HCT116 (cell line): ENCODE data around the gene PLCB3.

ENCODE experiments used
- CTCF ChIP-seq, 3 experiments: fragments of 200-600 bp in 1 of 3; sonication (generic) in 1 of 3; IDR thresholded peaks in 2 of 3; conservative IDR thresholded peaks in 1 of 3; 2 replicates each; pipeline ENCODE4 v1.5.1; 2012 to 2017; ENCODE audit warnings: low read depth in 2 of 3, low read length in 2 of 3, antibody characterized with exemption in 1 of 3, borderline replicate concordance in 1 of 3, control low read depth in 1 of 3, mild to moderate bottlenecking in 1 of 3, mixed read lengths in 1 of 3, mixed run types in 1 of 3, moderate library complexity in 1 of 3; ENCODE audit not compliant: insufficient read depth in 1 of 3
- EZH2 ChIP-seq: fragments of 200-600 bp; sonication (generic); IDR thresholded peaks from 2 replicates; pipeline ENCODE4 v1.6.1; 2017; ENCODE audit warnings: antibody characterized with exemption, mixed run types
- EZH2phosphoT487 ChIP-seq: fragments of 200-600 bp; IDR thresholded peaks from 2 replicates; pipeline ENCODE4 v1.6.1; 2018; ENCODE audit warnings: antibody characterized with exemption, borderline replicate concordance
- MAX ChIP-seq: IDR thresholded peaks from 2 replicates; pipeline ENCODE4 v1.6.1; 2012
- POLR2AphosphoS5 ChIP-seq: IDR thresholded peaks from 2 replicates; pipeline ENCODE4 v1.6.1; 2011; ENCODE audit warnings: mild to moderate bottlenecking, low read depth, low read length, moderate library complexity
- RAD21 ChIP-seq: IDR thresholded peaks from 2 replicates; pipeline ENCODE4 v1.6.1; 2012; ENCODE audit warnings: low read depth, mild to moderate bottlenecking

GRCh38 chr11:64250415-64251015 lies 815 bp upstream of the PLCB3 start:
- TF ChIP-seq EZH2phosphoT487: no peak
- TF ChIP-seq MAX: no peak
- TF ChIP-seq CTCF (IDR thresholded peaks at IDR 0.05 in 2 of 3, conservative IDR thresholded peaks at IDR 0.05 in 1 of 3; ENCODE audit: borderline replicate concordance in 1 of 3, insufficient read depth in 1 of 3, low read depth in 2 of 3, low read length in 2 of 3): no peak
- no peak for TF ChIP-seq POLR2AphosphoS5
- no peak for TF ChIP-seq EZH2
- no peak for TF ChIP-seq RAD21
